ENCODE data around the gene SCAF4.

SCAF4 gene

DNA sequence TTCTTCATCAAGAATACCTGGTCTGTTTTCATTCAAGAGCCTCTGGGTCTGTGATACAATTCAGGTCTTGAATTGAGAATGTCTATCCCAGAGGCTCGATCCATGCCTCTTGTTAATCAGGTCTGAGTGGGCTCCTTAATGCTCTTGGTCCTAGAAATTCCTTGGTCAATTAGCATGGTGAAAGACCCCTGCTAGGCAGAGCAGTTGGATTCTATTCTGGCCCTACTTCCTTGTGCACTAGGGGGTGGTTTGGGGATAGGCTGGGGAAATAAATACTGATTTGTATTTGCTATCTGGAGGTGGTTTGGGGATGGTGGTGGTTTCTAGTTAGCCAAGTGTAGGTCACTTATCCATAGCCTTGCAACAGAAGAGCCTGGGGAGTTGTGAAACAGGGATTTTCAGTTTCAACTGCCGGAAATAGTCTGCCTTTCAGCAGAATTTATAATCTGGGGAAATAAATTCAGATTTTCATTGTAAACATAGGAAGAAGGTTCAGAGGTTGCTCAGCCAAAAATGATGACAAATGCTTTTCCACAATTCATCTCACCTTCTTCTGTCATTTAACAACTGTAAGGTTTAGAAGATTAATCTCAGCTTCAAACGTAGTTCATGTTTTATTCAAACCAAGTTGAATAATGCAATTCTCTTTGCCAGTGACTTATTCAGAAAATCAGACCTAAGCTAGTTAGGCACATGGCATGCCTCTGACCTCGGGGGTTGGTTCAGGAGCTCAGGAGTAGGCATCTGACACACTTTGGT lies 22.2 kb upstream of the SCAF4 start:
- ATAC-seq (ENCODE audit: insufficient read depth, low read depth) (no peak), DNase-seq (no peak)
- TF ChIP-seq CTCF (IDR thresholded peaks at IDR 0.05; ENCODE audit: borderline replicate concordance, extremely low read depth, low read length, poor library complexity, severe bottlenecking) (no peak), EZH2 (IDR thresholded peaks at IDR 0.05; ENCODE audit: borderline replicate concordance, low read depth, low read length, severe bottlenecking) (no peak)
- Histone ChIP-seq H3K36me3 (ENCODE audit: insufficient read depth, low read length) (no peaks in the 10 kb centered on the region), H3K27me3 (ENCODE audit: insufficient read depth, low read length, poor library complexity) (no peaks in the 10 kb centered on the region), H3K79me2 (ENCODE audit: insufficient read depth, low read length) (no peaks in the 10 kb centered on the region), H4K20me1 (ENCODE audit: insufficient read depth, low read length) (no peaks in the 10 kb centered on the region), H2AFZ (ENCODE audit: low read depth, low read length) (no peak overlapping the region), H3K27ac (ENCODE audit: low read length) (no peak overlapping the region), H3K9me3 (ENCODE audit: insufficient read depth, low read length, severe bottlenecking) (no peaks in the 10 kb centered on the region), H3K4me2 (ENCODE audit: insufficient read depth, low read length) (no peak overlapping the region), H3K9ac (ENCODE audit: low read depth, low read length) (no peak overlapping the region), H3K4me3 (ENCODE audit: low read depth in 1 of 2, low read length in 2 of 2) (no peak overlapping the region), H3K4me1 (ENCODE audit: insufficient read depth, low read length) (no peaks in the 10 kb centered on the region)

- H3K9ac ChIP-seq (ENCODE audit: low read depth, low read length) = no peak overlapping the region
- ATAC-seq (ENCODE audit: insufficient read depth, low read depth) = no peak
- H3K4me1 ChIP-seq (ENCODE audit: insufficient read depth, low read length) = no peaks in the 10 kb centered on the region
- no peaks in the 10 kb centered on the region for H3K9me3 ChIP-seq (ENCODE audit: insufficient read depth, low read length, severe bottlenecking)
- no peak overlapping the region for H3K4me2 ChIP-seq (ENCODE audit: insufficient read depth, low read length)
- TF ChIP-seq EZH2 (IDR thresholded peaks at IDR 0.05; ENCODE audit: borderline replicate concordance, low read depth, low read length, severe bottlenecking) (no peak), CTCF (IDR thresholded peaks at IDR 0.05; ENCODE audit: borderline replicate concordance, extremely low read depth, low read length, poor library complexity, severe bottlenecking) (no peak)
- no peak overlapping the region for H2AFZ ChIP-seq (ENCODE audit: low read depth, low read length)
- no peak overlapping the region for H3K27ac ChIP-seq (ENCODE audit: low read length)
- DNase-seq = no peak
- H3K4me3 ChIP-seq (ENCODE audit: low read depth in 1 of 2, low read length in 2 of 2) = no peak overlapping the region
- H4K20me1 ChIP-seq (ENCODE audit: insufficient read depth, low read length) = no peaks in the 10 kb centered on the region
- H3K36me3 ChIP-seq (ENCODE audit: insufficient read depth, low read length) = no peaks in the 10 kb centered on the region
- H3K27me3 ChIP-seq (ENCODE audit: insufficient read depth, low read length, poor library complexity) = no peaks in the 10 kb centered on the region
- H3K79me2 ChIP-seq (ENCODE audit: insufficient read depth, low read length) = no peaks in the 10 kb centered on the region
Observed at GRCh38 chr21:31752967-31753366, 21.0 kb upstream of the SCAF4 start.

- ATAC-seq (ENCODE audit: insufficient read depth, low read depth) (no peak), DNase-seq (no peak)
- no peak overlapping the region for H3K4me3 ChIP-seq (ENCODE audit: low read depth in 1 of 2, low read length in 2 of 2)
- no peaks in the 10 kb centered on the region for H3K36me3 ChIP-seq (ENCODE audit: insufficient read depth, low read length)
- no peak overlapping the region for H3K9ac ChIP-seq (ENCODE audit: low read depth, low read length)
- no peaks in the 10 kb centered on the region for H3K4me1 ChIP-seq (ENCODE audit: insufficient read depth, low read length)
- H4K20me1 ChIP-seq (ENCODE audit: insufficient read depth, low read length) = no peaks in the 10 kb centered on the region
- no peaks in the 10 kb centered on the region for H3K27me3 ChIP-seq (ENCODE audit: insufficient read depth, low read length, poor library complexity)
- TF ChIP-seq CTCF (IDR thresholded peaks at IDR 0.05; ENCODE audit: borderline replicate concordance, extremely low read depth, low read length, poor library complexity, severe bottlenecking) (no peak), EZH2 (IDR thresholded peaks at IDR 0.05; ENCODE audit: borderline replicate concordance, low read depth, low read length, severe bottlenecking) (no peak)
- H3K27ac ChIP-seq (ENCODE audit: low read length) = no peak overlapping the region
- no peaks in the 10 kb centered on the region for H3K79me2 ChIP-seq (ENCODE audit: insufficient read depth, low read length)
- H2AFZ ChIP-seq (ENCODE audit: low read depth, low read length) = no peak overlapping the region
- H3K4me2 ChIP-seq (ENCODE audit: insufficient read depth, low read length) = no peak overlapping the region
- H3K9me3 ChIP-seq (ENCODE audit: insufficient read depth, low read length, severe bottlenecking) = no peaks in the 10 kb centered on the region
Observed at GRCh38 chr21:31752352-31752751, 20.4 kb upstream of the SCAF4 start.
